NB4 (cell line): ENCODE data around the gene TPRG1.

ENCODE experiments used
- TF ChIP-seq, protein P1 (sequence below): IDR thresholded peaks from 2 replicates; pipeline ENCODE4 v1.6.1; 2011; ENCODE audit warnings: low read depth, low read length
- TF ChIP-seq, protein P2 (sequence below): IDR thresholded peaks from one replicate; pipeline ENCODE4 v1.5.1; 2012; ENCODE audit warnings: low read depth, low read length

DNA sequence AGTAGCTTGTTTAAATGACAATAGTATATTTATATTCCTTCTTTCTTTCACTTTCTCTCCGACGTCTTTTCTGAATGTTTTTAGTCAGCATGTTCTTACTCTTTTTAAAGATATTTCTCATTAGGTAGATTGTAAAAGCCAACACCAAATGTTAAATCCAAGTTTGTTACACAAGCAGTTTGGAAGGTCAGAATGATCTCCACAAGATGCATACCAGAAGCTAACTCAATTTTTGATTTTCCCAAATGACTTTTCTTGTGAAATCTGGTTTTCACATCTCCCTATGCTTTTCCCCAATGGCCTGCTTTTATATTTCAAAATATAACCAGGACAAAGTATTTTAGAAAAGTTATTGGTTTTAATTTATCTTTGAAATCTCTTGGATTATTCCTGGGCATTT is 49.7 kb upstream of the TPRG1 start:
- TF ChIP-seq, protein P1, sequence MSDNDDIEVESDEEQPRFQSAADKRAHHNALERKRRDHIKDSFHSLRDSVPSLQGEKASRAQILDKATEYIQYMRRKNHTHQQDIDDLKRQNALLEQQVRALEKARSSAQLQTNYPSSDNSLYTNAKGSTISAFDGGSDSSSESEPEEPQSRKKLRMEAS, result no peak
- TF ChIP-seq, protein P2, sequence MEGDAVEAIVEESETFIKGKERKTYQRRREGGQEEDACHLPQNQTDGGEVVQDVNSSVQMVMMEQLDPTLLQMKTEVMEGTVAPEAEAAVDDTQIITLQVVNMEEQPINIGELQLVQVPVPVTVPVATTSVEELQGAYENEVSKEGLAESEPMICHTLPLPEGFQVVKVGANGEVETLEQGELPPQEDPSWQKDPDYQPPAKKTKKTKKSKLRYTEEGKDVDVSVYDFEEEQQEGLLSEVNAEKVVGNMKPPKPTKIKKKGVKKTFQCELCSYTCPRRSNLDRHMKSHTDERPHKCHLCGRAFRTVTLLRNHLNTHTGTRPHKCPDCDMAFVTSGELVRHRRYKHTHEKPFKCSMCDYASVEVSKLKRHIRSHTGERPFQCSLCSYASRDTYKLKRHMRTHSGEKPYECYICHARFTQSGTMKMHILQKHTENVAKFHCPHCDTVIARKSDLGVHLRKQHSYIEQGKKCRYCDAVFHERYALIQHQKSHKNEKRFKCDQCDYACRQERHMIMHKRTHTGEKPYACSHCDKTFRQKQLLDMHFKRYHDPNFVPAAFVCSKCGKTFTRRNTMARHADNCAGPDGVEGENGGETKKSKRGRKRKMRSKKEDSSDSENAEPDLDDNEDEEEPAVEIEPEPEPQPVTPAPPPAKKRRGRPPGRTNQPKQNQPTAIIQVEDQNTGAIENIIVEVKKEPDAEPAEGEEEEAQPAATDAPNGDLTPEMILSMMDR, result no peak
